Loucy (cell line): Measurements from ENCODE around the gene PLA2G2E.

Source experiments
- CTCF ChIP-seq: fragments of 200-600 bp; sonication (generic); conservative IDR thresholded peaks from 2 replicates; pipeline ENCODE4 v1.5.1; 2014; ENCODE audit warnings: mild to moderate bottlenecking, antibody characterized with exemption, low read length
- EZH2phosphoT487 ChIP-seq: fragments of 200-600 bp; IDR thresholded peaks from 2 replicates; pipeline ENCODE4 v1.6.1; 2018; ENCODE audit warnings: antibody characterized with exemption, mild to moderate bottlenecking, moderate library complexity, borderline replicate concordance

- TF ChIP-seq CTCF (no peak), EZH2phosphoT487 (no peak)
Measured at GRCh38 chr1:19907456-19907855, 16.0 kb downstream of the PLA2G2E start.
